ENCODE data around the gene SMARCD2.

SMARCD2 gene

DNA sequence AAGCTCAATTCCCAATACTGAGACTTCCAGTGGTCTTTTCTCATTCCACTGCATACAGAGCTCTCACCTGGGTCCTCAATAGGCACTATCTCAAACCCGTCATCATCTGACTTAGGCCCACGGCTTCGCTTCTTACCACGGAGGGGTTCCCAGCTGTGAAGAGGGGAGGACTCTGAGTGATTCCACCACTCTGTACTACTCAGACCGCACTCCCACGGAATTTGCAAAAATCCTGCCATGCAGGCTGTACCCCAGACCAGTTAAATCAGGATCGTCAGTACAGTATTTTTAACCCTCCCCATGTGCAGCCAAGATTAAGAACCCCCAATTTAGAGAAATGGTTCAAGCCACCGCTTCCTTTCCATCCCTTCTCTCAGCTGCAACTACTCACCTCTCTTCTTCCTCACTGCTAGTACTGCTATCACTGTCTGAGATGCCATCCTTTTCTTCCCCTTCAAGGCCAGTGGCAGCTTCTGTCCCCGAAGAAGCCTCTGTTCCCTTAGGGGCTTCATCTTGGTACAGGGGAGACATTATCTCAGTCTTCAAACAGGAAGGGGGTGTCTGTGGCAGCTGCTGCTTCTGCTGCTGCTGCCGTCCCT lies 21.4 kb downstream of the SMARCD2 start:
- TF ChIP-seq EP300 (IDR thresholded peaks at IDR 0.05; ENCODE audit: borderline replicate concordance) (no peak), RAD21 (IDR thresholded peaks at IDR 0.05; ENCODE audit: low read depth) (no peak), EGR1 (IDR thresholded peaks at IDR 0.05) (no peak), CEBPB (IDR thresholded peaks at IDR 0.05) (no peak), TCF12 (IDR thresholded peaks at IDR 0.05; ENCODE audit: low read depth) (no peak), USF1 (IDR thresholded peaks at IDR 0.05) (no peak), NFIC (IDR thresholded peaks at IDR 0.05) (no peak)

- TF ChIP-seq YY1 (IDR thresholded peaks at IDR 0.05; ENCODE audit: low read depth) (no peak), TAF1 (IDR thresholded peaks at IDR 0.05; ENCODE audit: low read depth) (no peak), EP300 (IDR thresholded peaks at IDR 0.05; ENCODE audit: borderline replicate concordance) (no peak), RAD21 (IDR thresholded peaks at IDR 0.05; ENCODE audit: low read depth) (no peak), TEAD4 (IDR thresholded peaks at IDR 0.05) (no peak), EGR1 (IDR thresholded peaks at IDR 0.05) (no peak), MAX (IDR thresholded peaks at IDR 0.05) (no peak), ZBTB7A (IDR thresholded peaks at IDR 0.05; ENCODE audit: low read depth) (no peak), CEBPB (IDR thresholded peaks at IDR 0.05) (no peak), TCF12 (IDR thresholded peaks at IDR 0.05; ENCODE audit: low read depth) (no peak), USF1 (IDR thresholded peaks at IDR 0.05) (no peak), CREB1 (IDR thresholded peaks at IDR 0.05; ENCODE audit: low read depth) (no peak), REST (IDR thresholded peaks at IDR 0.05; ENCODE audit: low read depth) (no peak), FOXM1 (IDR thresholded peaks at IDR 0.05; ENCODE audit: borderline replicate concordance, low read depth) (no peak), NFIC (IDR thresholded peaks at IDR 0.05) (no peak)
Measured at GRCh38 chr17:63819585-63820537, 22.6 kb downstream of the SMARCD2 start.

- TF ChIP-seq RAD21 (IDR thresholded peaks at IDR 0.05; ENCODE audit: low read depth): no peak
- TF ChIP-seq TAF1 (IDR thresholded peaks at IDR 0.05; ENCODE audit: low read depth): no peak
- no peak for TF ChIP-seq TEAD4 (IDR thresholded peaks at IDR 0.05)
Measured at GRCh38 chr17:63819131-63819530, 23.4 kb downstream of the SMARCD2 start.

DNA sequence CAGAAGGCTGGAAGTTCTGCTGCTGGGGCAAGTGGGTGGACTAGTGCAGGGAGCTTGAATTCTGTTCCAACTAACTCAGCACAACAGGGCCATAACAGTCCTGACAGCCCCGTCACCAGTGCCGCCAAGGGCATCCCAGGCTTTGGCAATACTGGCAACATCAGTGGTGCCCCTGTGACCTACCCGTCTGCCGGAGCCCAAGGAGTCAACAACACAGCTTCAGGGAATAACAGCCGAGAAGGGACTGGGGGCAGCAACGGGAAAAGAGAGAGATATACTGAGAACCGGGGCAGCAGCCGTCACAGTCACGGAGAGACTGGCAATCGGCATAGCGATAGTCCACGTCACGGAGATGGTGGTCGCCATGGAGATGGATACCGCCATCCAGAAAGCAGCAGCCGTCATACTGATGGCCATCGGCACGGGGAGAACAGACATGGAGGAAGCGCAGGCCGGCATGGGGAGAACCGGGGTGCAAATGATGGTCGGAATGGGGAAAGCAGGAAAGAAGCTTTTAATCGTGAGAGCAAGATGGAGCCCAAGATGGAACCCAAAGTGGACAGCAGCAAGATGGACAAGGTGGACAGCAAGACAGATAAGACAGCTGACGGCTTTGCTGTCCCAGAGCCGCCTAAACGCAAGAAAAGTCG lies 24.6 kb downstream of the SMARCD2 start:
- no peak for TF ChIP-seq ZBTB7A (IDR thresholded peaks at IDR 0.05; ENCODE audit: low read depth)
- TF ChIP-seq MAX (IDR thresholded peaks at IDR 0.05): no peak
- no peak for TF ChIP-seq YY1 (IDR thresholded peaks at IDR 0.05; ENCODE audit: low read depth)
- no peak for TF ChIP-seq EP300 (IDR thresholded peaks at IDR 0.05; ENCODE audit: borderline replicate concordance)
- TF ChIP-seq CREB1 (IDR thresholded peaks at IDR 0.05; ENCODE audit: low read depth): no peak
- TF ChIP-seq TEAD4 (IDR thresholded peaks at IDR 0.05): no peak

DNA sequence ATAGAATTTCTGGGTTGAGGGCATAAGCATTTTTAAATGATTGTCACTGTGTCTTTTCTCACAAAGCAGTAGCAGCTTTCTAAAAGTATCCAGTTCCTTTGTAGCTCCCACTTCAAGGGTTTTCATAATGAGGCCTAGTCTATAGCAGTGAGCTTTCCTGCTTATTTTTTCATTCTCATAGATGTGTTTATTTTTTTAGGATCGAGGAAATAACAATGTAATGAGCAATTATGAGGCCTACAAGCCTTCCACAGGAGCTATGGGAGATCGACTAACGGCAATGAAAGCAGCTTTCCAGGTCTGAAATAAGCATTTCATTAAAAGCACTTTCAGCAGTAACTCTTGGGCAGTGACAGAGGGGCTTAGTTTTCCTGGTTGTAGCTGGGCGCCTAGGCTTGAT lies 25.8 kb downstream of the SMARCD2 start:
- no peak for TF ChIP-seq ZBTB7A (IDR thresholded peaks at IDR 0.05; ENCODE audit: low read depth)

GRCh38 chr17:63816123-63816522 lies 26.4 kb downstream of the SMARCD2 start:
- TF ChIP-seq EP300 (IDR thresholded peaks at IDR 0.05; ENCODE audit: borderline replicate concordance) (no peak), CEBPB (IDR thresholded peaks at IDR 0.05) (no peak), TCF12 (IDR thresholded peaks at IDR 0.05; ENCODE audit: low read depth) (no peak), TEAD4 (IDR thresholded peaks at IDR 0.05) (no peak), ZBTB7A (IDR thresholded peaks at IDR 0.05; ENCODE audit: low read depth) (no peak), MAX (IDR thresholded peaks at IDR 0.05) (no peak), NFIC (IDR thresholded peaks at IDR 0.05) (no peak), EGR1 (IDR thresholded peaks at IDR 0.05) (no peak), YY1 (IDR thresholded peaks at IDR 0.05; ENCODE audit: low read depth) (no peak), FOXM1 (IDR thresholded peaks at IDR 0.05; ENCODE audit: borderline replicate concordance, low read depth) (no peak), CREB1 (IDR thresholded peaks at IDR 0.05; ENCODE audit: low read depth) (no peak), TAF1 (IDR thresholded peaks at IDR 0.05; ENCODE audit: low read depth) (no peak)

DNA sequence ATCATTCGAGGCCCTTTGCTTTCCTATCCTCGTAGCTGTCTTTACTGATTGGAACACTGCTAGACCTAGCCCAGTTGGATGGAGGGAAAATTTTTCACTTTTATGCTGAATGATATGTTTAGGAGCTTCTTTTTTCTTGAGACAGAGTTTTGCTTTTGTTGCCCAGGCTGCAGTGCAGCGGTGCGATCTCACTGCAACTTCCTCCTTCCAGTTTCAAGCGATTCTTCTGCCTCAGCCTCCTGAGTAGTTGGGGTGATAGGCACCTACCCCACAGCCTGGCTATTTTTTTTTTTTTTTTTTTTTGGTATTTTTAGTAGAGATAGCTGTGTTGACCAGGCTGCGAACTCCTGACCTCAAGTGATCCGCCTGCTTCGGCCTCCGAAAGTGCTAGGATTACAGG lies 32.5 kb downstream of the SMARCD2 start:
- TF ChIP-seq TCF12 (IDR thresholded peaks at IDR 0.05; ENCODE audit: low read depth): no peak
- no peak for TF ChIP-seq ZBTB7A (IDR thresholded peaks at IDR 0.05; ENCODE audit: low read depth)
- no peak for TF ChIP-seq EP300 (IDR thresholded peaks at IDR 0.05; ENCODE audit: borderline replicate concordance)
- TF ChIP-seq RAD21 (IDR thresholded peaks at IDR 0.05; ENCODE audit: low read depth): no peak
- no peak for TF ChIP-seq USF1 (IDR thresholded peaks at IDR 0.05)

All from Ishikawa (cell line).